ENCODE results near the gene ITIH5. TPM values are rescaled to one million over a fixed set of nuclear protein-coding genes. Genes with fewer than 3 reads are reported as not detected.
"Not testable (repeated sequence)": the region's sequence is repeated elsewhere in the genome, so short reads cannot be mapped to it uniquely, and the experiment has no call there.

The ITIH5 gene
- total RNA-seq, 1 donor from 2014 or later = 19.4 TPM

DNA sequence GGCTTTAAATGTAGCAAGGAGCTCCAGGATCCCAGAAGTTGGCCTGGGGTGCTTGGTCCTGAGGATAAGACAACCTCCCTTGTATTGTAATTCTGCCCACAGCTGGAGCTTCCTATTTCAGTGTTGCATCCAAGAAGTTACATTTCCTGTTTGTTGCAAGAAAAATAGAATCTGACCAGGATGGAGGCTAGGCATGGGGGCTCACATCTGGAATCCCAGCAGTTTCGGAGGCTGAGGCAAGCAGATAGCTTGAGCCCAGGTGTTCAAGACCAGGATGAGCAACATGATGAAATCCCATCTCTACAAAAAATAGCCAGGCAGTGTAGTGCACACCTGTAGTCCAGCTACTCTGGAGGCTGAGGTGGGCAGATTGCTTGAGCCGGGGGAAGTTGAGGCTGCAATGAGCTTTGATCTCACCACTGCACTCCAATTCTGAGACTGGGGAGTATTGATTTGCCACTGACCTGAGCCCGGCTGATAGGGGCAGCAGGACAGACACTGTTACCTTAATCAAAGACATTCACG, 35.6 kb upstream of the ITIH5 start:
- Histone ChIP-seq H3K9me3 (no peaks in the 10 kb centered on the region), H3K36me3 (no peaks in the 10 kb centered on the region), H3K4me1 (peaks cover 0 to 6% of the 10 kb centered on the region in 2 donors), H3K27me3 (no peaks in the 10 kb centered on the region), H3K4me3 (no peak overlapping the region), H3K27ac (no peak overlapping the region)
- TF ChIP-seq CTCF (IDR thresholded peaks at IDR 0.05) = no peak
- intact Hi-C loops (cut with DNase I) = no loop called here
- DNase-seq (ENCODE audit: low spot score in 2 of 2) = no peak

DNA sequence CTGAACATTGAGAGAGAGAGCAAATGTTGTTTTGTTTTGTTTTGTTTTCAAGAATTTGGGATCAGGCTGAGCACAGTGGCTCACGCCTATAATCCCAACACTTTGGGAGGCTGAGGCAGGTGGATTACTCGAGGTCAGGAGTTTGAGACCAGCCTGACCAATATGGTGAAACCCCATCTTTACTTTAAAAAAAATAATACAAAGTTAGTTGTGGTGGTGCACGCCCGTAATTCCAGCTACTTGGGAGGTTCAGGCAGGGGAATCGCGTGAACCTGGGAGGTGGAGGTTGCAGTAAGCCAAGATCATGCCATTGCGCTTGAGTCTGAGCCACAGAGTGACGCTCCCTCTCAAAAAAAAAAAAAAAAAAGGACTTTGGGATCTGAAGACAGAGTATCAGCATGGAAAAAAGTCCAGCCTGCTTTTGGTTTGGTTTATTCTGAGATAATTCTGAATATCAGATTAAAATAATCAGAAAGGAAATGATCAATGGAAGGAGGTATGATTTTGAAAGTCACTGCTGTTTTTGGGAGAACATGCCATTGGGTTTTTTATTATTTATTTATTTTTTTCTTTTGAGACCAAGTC, 34.5 kb upstream of the ITIH5 start:
- no peak overlapping the region for H3K4me3 ChIP-seq
- no peaks in the 10 kb centered on the region for H3K9me3 ChIP-seq
- H3K27ac ChIP-seq = no peak overlapping the region
- no peaks in the 10 kb centered on the region for H3K27me3 ChIP-seq
- no peak for TF ChIP-seq CTCF (IDR thresholded peaks at IDR 0.05)
- DNase-seq (ENCODE audit: low spot score in 2 of 2) = no peak
- H3K4me1 ChIP-seq = peaks cover 5 to 15% of the 10 kb centered on the region in 2 donors
- no peaks in the 10 kb centered on the region for H3K36me3 ChIP-seq
- intact Hi-C loops (cut with DNase I) = no loop called here

- Histone ChIP-seq H3K9me3 (no peaks in the 10 kb centered on the region), H3K4me3 (no peak overlapping the region), H3K27ac (no peak overlapping the region), H3K27me3 (no peaks in the 10 kb centered on the region), H3K36me3 (no peaks in the 10 kb centered on the region), H3K4me1 (peaks cover 5 to 17% of the 10 kb centered on the region in 2 donors)
- intact Hi-C loops (cut with DNase I) = no loop called here
- no peak for TF ChIP-seq CTCF (IDR thresholded peaks at IDR 0.05)
- no peak for DNase-seq (ENCODE audit: low spot score in 2 of 2)
Observed at GRCh38 chr10:7700577-7701125, 33.9 kb upstream of the ITIH5 start.

DNA sequence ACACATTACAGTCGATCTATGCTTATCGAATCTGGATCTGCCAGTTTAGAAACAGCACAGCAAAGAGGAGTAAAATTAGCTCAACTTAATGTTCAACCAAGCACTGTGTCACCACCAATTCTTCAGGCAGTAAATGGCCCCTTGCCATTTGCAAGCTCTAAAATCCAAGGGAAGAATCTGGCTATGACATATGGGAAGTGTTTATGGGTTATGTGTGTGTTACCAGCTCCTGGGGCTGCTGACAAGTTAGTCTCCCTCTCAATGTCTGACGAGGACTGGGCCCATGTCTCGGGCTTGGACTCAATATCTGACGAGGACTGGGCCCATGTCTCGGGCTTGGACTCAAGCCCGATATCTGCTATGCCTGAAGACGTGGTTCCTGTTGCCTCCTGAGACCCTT, 30.7 kb upstream of the ITIH5 start:
- intact Hi-C loops (cut with DNase I) = no loop called here
- no peaks in the 10 kb centered on the region for H3K9me3 ChIP-seq

DNA sequence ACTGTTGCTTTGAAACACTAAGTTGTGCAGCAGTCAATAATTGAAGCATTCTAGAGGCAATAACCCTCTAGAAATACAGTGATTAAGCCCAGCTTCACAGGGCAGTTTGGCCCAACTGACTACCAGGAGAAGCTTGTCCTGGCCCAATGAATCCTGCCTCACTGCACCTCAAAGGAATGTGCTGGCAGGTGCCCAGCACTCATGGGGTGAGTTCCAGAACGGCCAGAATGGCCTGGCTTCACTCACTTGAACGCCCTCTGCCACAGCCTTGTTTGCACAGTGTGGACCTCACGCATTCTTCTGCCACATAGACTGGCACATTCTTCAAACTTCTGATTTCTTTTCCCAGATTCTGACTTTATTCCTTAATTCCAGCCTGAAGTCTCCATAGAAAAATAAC, 29.8 kb upstream of the ITIH5 start:
- no peak overlapping the region for H3K4me3 ChIP-seq
- H3K27ac ChIP-seq = peak overlapping the region; percentile 75
- DNase-seq (ENCODE audit: low spot score in 2 of 2) = peak in 1 of 2 donors; percentile 81
- peaks cover 5 to 17% of the 10 kb centered on the region in 2 donors for H3K4me1 ChIP-seq
- TF ChIP-seq CTCF (IDR thresholded peaks at IDR 0.05) = no peak
- intact Hi-C loops (cut with DNase I) = no loop called here
- H3K27me3 ChIP-seq = no peaks in the 10 kb centered on the region
- no peaks in the 10 kb centered on the region for H3K36me3 ChIP-seq
- no peaks in the 10 kb centered on the region for H3K9me3 ChIP-seq

More for the DNA sequence above, 30.7 kb upstream of the ITIH5 start:
- no peaks in the 10 kb centered on the region for H3K27me3 ChIP-seq
- H3K36me3 ChIP-seq = no peaks in the 10 kb centered on the region
- H3K27ac ChIP-seq = peak overlapping the region; percentile 75
- no peak overlapping the region for H3K4me3 ChIP-seq
- TF ChIP-seq CTCF (IDR thresholded peaks at IDR 0.05) = no peak
- peaks cover 5 to 17% of the 10 kb centered on the region in 2 donors for H3K4me1 ChIP-seq
- DNase-seq (ENCODE audit: low spot score in 2 of 2) = no peak

GRCh38 chr10:7693194-7693593, 26.4 kb upstream of the ITIH5 start:
- peaks cover 5 to 17% of the 10 kb centered on the region in 2 donors for H3K4me1 ChIP-seq
- DNase-seq (ENCODE audit: low spot score in 2 of 2); intact Hi-C loops (cut with DNase I); H3K27me3 ChIP-seq; H3K27ac ChIP-seq; H3K9me3 ChIP-seq; H3K36me3 ChIP-seq; H3K4me3 ChIP-seq: not testable (repeated sequence)

DNA sequence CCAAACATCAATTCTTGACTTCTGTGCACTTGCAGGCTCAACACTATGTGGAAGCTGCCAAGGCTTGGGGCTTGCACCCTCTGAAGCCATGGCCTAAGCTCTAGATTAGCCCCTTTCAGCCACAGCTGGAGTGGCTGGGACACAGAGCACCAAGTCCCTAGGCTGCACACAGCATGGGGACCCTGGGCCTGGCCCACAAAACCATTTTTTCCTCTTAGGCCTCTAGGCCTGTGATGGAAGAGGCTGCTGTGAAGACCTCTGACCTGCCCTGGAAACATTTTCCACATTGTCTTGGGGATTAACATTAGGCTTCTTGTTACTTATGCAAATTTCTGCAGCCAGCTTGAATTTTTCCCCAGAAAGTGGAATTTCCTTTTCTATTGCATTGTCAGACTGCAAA, 25.6 kb upstream of the ITIH5 start:
- H3K9me3 ChIP-seq; DNase-seq (ENCODE audit: low spot score in 2 of 2); H3K27ac ChIP-seq; H3K36me3 ChIP-seq; H3K27me3 ChIP-seq; intact Hi-C loops (cut with DNase I); H3K4me3 ChIP-seq: not testable (repeated sequence)
- peaks cover 5 to 12% of the 10 kb centered on the region in 2 donors for H3K4me1 ChIP-seq

- intact Hi-C loops (cut with DNase I) = not testable (repeated sequence)
Observed at GRCh38 chr10:7690885-7691597, 24.3 kb upstream of the ITIH5 start.

More at GRCh38 chr10:7690885-7691597, 24.3 kb upstream of the ITIH5 start:
- DNase-seq (ENCODE audit: low spot score in 2 of 2); H3K27me3 ChIP-seq; H3K27ac ChIP-seq; H3K36me3 ChIP-seq; H3K4me3 ChIP-seq; H3K4me1 ChIP-seq; H3K9me3 ChIP-seq: not testable (repeated sequence)
